ENCODE measurements around the gene UCP2.
"Not testable (repeated sequence)": the region's sequence is repeated elsewhere in the genome, so short reads cannot be mapped to it uniquely, and the experiment has no call there.

Gene UCP2

DNA sequence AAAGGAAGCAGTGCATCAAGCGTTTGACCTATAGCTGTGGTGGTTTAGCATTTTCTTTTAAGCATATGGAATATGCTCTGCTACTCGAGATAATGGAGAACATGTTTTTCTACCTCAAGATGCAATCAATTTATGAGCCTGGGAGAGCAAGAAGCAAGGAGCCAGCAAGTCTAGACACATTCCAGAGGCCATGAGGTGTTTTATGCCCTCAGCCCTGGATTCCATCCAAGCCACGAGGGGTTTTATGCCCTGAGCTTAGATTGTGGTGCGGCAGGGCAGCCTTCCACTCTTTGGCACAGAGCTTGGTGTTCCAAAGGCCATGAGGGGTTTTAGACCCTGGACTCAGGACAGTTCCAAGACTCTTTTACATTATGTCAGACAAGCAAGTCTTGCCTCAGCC is 43.5 kb downstream of the UCP2 start:
- DNase-seq: no peak

DNA sequence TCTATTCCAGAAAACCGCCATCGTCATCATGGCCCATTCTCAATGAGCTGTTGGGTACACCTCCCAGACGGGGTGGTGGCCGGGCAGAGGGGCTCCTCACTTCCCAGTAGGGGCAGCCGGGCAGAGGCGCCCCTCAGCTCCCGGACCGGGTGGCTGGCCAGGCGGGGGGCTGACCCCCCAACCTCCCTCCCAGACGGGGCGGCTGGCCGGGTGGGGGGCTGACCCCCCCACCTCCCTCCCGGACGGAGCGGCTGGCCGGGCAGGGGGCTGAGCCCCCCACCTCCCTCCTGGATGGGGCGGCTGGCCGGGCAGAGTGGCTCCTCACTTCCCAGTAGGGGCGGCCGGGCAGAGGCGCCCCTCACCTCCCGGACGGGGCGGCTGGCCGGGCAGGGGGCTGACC is 46.6 kb downstream of the UCP2 start:
- DNase-seq: not testable (repeated sequence)

DNA sequence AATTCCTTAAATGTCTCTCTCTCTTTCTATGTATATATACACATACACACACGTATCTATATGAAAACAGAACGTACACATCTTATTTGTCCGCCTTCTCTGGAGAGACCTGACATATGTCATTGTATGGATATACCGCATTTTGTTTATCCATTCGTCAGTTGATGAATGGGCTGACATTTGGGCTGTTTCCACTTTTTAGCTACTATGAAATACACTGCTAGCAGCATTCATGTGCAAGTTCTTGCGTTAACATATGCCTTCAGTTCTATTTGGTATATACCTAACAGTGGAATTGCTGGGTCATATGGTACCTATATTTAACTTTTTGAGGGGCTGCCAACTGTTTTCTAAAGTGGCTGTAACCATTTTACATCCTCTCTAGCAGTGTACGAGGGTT is 49.9 kb downstream of the UCP2 start:
- DNase-seq: no peak

DNA sequence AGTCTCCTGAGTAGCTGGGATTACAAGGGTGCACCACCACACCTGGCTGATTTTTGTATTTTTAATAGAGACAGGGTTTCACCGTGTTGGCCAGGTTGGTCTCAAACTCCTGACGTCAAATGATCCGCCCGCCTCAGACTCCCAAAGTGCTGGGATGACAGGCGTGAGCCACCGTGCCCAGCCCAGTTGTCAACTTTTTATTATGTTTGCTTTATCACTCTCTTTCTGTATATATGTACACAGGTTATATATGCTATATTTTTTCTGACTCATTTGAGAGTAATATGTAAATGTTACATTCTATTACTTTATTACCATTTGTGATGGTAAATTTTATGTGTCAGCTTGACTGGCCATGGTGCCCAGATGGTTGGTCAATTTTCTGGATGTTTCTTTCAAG is 50.7 kb downstream of the UCP2 start:
- no peak for DNase-seq

DNA sequence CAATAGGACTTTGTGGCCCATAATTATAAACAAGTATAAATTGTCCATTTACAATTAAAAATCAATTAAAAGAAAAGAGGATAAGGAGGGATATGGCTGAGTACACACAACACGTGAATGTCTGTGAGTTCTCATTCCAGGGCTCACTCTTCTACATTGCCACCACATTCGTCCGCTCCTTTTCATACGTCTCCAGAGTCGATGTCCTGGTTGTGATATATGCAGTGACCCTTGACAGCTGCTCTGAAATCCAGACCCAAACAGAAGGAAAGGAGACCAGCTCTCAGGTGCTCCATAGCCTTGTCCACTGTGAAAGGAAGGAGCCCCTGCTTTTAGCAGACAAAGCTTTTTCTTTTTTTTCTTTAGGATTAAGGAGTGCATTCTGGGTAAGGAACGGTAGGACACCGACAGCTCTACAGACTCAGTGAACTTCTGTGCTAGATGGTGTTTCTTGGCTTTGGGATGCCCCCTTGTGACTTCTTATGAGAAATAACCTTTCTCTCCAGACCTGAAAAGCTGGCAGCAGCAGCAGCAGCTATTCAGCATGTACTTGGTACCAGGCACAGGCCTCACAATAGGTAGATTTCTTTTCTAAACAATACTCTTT is 51.5 kb downstream of the UCP2 start:
- peak; percentile 81 for DNase-seq

DNA sequence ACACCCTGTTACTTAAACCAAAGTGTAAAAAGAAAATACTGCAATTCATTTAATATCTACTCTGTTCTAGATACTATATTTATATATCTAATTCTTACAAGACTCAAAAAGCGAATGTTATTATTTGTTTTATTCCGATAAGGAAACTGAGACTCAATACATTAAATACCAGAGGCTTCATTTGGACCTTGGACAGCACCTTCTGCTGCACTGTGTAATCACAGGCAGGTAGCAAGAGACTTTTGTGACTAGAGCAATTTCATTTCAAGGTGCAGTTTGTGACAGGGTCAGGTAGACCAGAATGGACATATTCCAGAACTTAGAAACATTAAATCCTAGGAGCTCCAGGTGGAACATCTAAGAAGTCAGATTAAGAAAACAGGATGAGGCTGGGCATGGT is 53.3 kb downstream of the UCP2 start:
- DNase-seq: no peak

Measured in islet precursor cell (in vitro differentiated cells).